Right renal cortex interstitium (tissue), 3 donors: ENCODE measurements around the gene HPF1. TPM values are rescaled to one million over a fixed set of nuclear protein-coding genes. Genes with fewer than 3 reads are reported as not detected.
"Not testable (repeated sequence)": the region's sequence is repeated elsewhere in the genome, so short reads cannot be mapped to it uniquely, and the experiment has no call there.

Experiments used
- DNase-seq, 3 donors: peaks; one replicate each; pipeline ENCODE4 v3.0.0-alpha.2; 2013; ENCODE audit warnings: low read depth in 3 of 3, low spot score in 2 of 3
- polyA plus RNA-seq, 3 donors: library from polyadenylated mRNA; unstranded; fragments of 120-200 nt; gene quantifications; one replicate each; pipeline ENCODE4 v1.2.1, GENCODE V29; 2013; ENCODE audit not compliant: insufficient read length in 3 of 3

Gene HPF1
- polyA plus RNA-seq, 3 donors, result 45.5 to 55.1 (median 51.4) TPM

GRCh38 chr4:169744601-169745000, 13.1 kb downstream of the HPF1 start:
- DNase-seq, result no peak

GRCh38 chr4:169741569-169741968, 16.2 kb downstream of the HPF1 start:
- no peak for DNase-seq

GRCh38 chr4:169738604-169739003, 19.1 kb downstream of the HPF1 start:
- not testable (repeated sequence) for DNase-seq

- no peak for DNase-seq
These were observed 27.2 kb downstream of the HPF1 start for GRCh38 chr4:169730564-169730963.

- no peak for DNase-seq
These were observed 30.1 kb downstream of the HPF1 start for GRCh38 chr4:169727616-169728015.

- no peak for DNase-seq
These were observed 33.5 kb downstream of the HPF1 start for GRCh38 chr4:169724260-169724659.

- DNase-seq, result no peak
These were observed 34.4 kb downstream of the HPF1 start for GRCh38 chr4:169723207-169723965.

GRCh38 chr4:169720529-169720928, 37.2 kb downstream of the HPF1 start:
- no peak for DNase-seq

GRCh38 chr4:169716677-169717076, 41.1 kb downstream of the HPF1 start:
- DNase-seq, result no peak

GRCh38 chr4:169715826-169716225, 41.9 kb downstream of the HPF1 start:
- no peak for DNase-seq

- no peak for DNase-seq
These were observed 49.6 kb downstream of the HPF1 start for GRCh38 chr4:169707958-169708643.

GRCh38 chr4:169698331-169698730, 59.4 kb downstream of the HPF1 start:
- no peak for DNase-seq

- no peak for DNase-seq
These were observed 67.0 kb downstream of the HPF1 start for GRCh38 chr4:169690787-169691186.

- DNase-seq, result no peak
These were observed 68.1 kb downstream of the HPF1 start for GRCh38 chr4:169689681-169690080.

GRCh38 chr4:169682372-169683047, 75.2 kb downstream of the HPF1 start:
- DNase-seq, result no peak

Other genes starting within 250 kb of the HPF1 start
- gene NEK1, start 145.4 kb downstream of the HPF1 start, polyA plus RNA-seq, result 10 to 100 TPM; 21.1 to 27.1 (median 23.7) TPM
- gene CLCN3, start 137.4 kb downstream of the HPF1 start, polyA plus RNA-seq, result 10 to 100 TPM; 68.4 to 76.2 (median 68.9) TPM